HEK293 (cell line): ENCODE data around the gene ADAMTS8.

ENCODE experiments used
- CTCF ChIA-PET: fragments of 350-600 bp; formaldehyde crosslinking; extraction: SDS; loops from one replicate; lab custom pipeline; 2021; ENCODE audit warnings: antibody characterized with exemption; lab: Yijun Ruan, JAX
- POLR2A ChIA-PET: fragments of 300-600 bp; formaldehyde crosslinking; extraction: SDS; loops from one replicate; lab custom pipeline; 2020; ENCODE audit warnings: antibody characterized with exemption, inconsistent platforms; lab: Yijun Ruan, JAX
- H3K27ac ChIP-seq: fragments of 200-500 bp; sonication (Bioruptor generic); 2 replicates; pipeline ENCODE4 v1.5.1; 2014; ENCODE audit warnings: low read depth, low read length, control low read depth, inconsistent platforms; ENCODE audit errors: extremely low read depth
- H3K36me3 ChIP-seq, 2 experiments: fragments of 200-500 bp in 1 of 2; sonication (Bioruptor generic) in 1 of 2; 1 replicate in 1 of 2; 2 replicates in 1 of 2; pipeline ENCODE4 v1.5.1; 2014 to 2017; ENCODE audit warnings: inconsistent platforms in 2 of 2, low read length in 2 of 2; ENCODE audit not compliant: control insufficient read depth in 2 of 2, insufficient read depth in 1 of 2
- H3K4me1 ChIP-seq: fragments of 200-500 bp; sonication (Bioruptor generic); 2 replicates; pipeline ENCODE4 v1.5.1; 2014; ENCODE audit warnings: mild to moderate bottlenecking, low read length, inconsistent platforms; ENCODE audit not compliant: control insufficient read depth, insufficient read depth
- H3K4me3 ChIP-seq: 2 replicates; pipeline ENCODE4 v1.5.1; 2011; ENCODE audit warnings: low read depth, mild to moderate bottlenecking, control low read depth, low read length, moderate library complexity
- H3K9me3 ChIP-seq: fragments of 200-500 bp; sonication (Bioruptor generic); 2 replicates; pipeline ENCODE4 v1.5.1; 2014; ENCODE audit warnings: low read depth, low read length, inconsistent platforms; ENCODE audit not compliant: control insufficient read depth, insufficient read depth
- FEZF1 ChIP-seq: fragments of 450-650 bp; formaldehyde crosslinking; IDR thresholded peaks from 2 replicates; pipeline ENCODE4 v1.5.1; 2016; ENCODE audit warnings: missing biosample characterization, missing genetic modification characterization
- PRDM1 ChIP-seq: fragments of 450-650 bp; formaldehyde crosslinking; IDR thresholded peaks from 2 replicates; pipeline ENCODE4; 2016; ENCODE audit warnings: missing biosample characterization, missing genetic modification characterization
- ZEB2 ChIP-seq: fragments of 450-650 bp; formaldehyde crosslinking; IDR thresholded peaks from 2 replicates; pipeline ENCODE4 v1.5.1; 2016; ENCODE audit warnings: missing biosample characterization, missing genetic modification characterization
- ZNF10 ChIP-seq: fragments of 450-650 bp; formaldehyde crosslinking; IDR thresholded peaks from 2 replicates; pipeline ENCODE4 v1.5.1; 2017; ENCODE audit warnings: missing biosample characterization, missing genetic modification characterization
- ZNF112 ChIP-seq: fragments of 450-650 bp; formaldehyde crosslinking; IDR thresholded peaks from 2 replicates; pipeline ENCODE4 v1.5.0; 2017; ENCODE audit warnings: missing biosample characterization, missing genetic modification characterization
- ZNF155 ChIP-seq: fragments of 450-650 bp; formaldehyde crosslinking; IDR thresholded peaks from 2 replicates; pipeline ENCODE4 v1.5.1; 2016; ENCODE audit warnings: missing biosample characterization, missing genetic modification characterization
- ZNF24 ChIP-seq: fragments of 450-650 bp; formaldehyde crosslinking; IDR thresholded peaks from 2 replicates; pipeline ENCODE4 v1.5.1; 2016; ENCODE audit warnings: missing biosample characterization, missing genetic modification characterization
- ZNF37A ChIP-seq: fragments of 450-650 bp; IDR thresholded peaks from 2 replicates; pipeline ENCODE4 v1.5.1; 2018; ENCODE audit warnings: missing biosample characterization, missing genetic modification characterization
- ZNF600 ChIP-seq: fragments of 450-650 bp; formaldehyde crosslinking; IDR thresholded peaks from 2 replicates; pipeline ENCODE4 v1.5.1; 2016; ENCODE audit warnings: missing biosample characterization, missing genetic modification characterization
- ZNF623 ChIP-seq: fragments of 450-650 bp; formaldehyde crosslinking; IDR thresholded peaks from 2 replicates; pipeline ENCODE4 v1.5.1; 2016; ENCODE audit warnings: missing biosample characterization, missing genetic modification characterization
- ZNF664 ChIP-seq: fragments of 450-650 bp; formaldehyde crosslinking; IDR thresholded peaks from 2 replicates; pipeline ENCODE4 v1.5.1; 2016; ENCODE audit warnings: missing biosample characterization, missing genetic modification characterization
- ZNF777 ChIP-seq: fragments of 450-650 bp; formaldehyde crosslinking; IDR thresholded peaks from 2 replicates; pipeline ENCODE4 v1.5.1; 2017; ENCODE audit warnings: missing biosample characterization, missing genetic modification characterization, borderline replicate concordance
- ZNF837 ChIP-seq: fragments of 450-650 bp; formaldehyde crosslinking; IDR thresholded peaks from 2 replicates; pipeline ENCODE4 v1.5.1; 2016; ENCODE audit warnings: missing biosample characterization, missing genetic modification characterization
- TF ChIP-seq, protein P1 (sequence below): fragments of 450-650 bp; formaldehyde crosslinking; IDR thresholded peaks from 2 replicates; pipeline ENCODE4 v1.5.0; 2017; ENCODE audit warnings: missing biosample characterization, missing genetic modification characterization, borderline replicate concordance
- TF ChIP-seq, protein P2 (sequence below): fragments of 450-650 bp; formaldehyde crosslinking; IDR thresholded peaks from 2 replicates; pipeline ENCODE4 v1.5.1; 2016; ENCODE audit warnings: missing biosample characterization, missing genetic modification characterization
- TF ChIP-seq, protein P3 (sequence below): fragments of 450-650 bp; formaldehyde crosslinking; IDR thresholded peaks from 2 replicates; pipeline ENCODE4; 2016; ENCODE audit warnings: missing biosample characterization, missing genetic modification characterization
- TF ChIP-seq, protein P4 (sequence below): fragments of 450-650 bp; formaldehyde crosslinking; IDR thresholded peaks from 2 replicates; pipeline ENCODE4 v1.5.1; 2017; ENCODE audit warnings: missing biosample characterization, missing genetic modification characterization
- TF ChIP-seq, protein P5 (sequence below): fragments of 450-650 bp; formaldehyde crosslinking; IDR thresholded peaks from 2 replicates; pipeline ENCODE4 v1.5.1; 2016; ENCODE audit warnings: missing biosample characterization, missing genetic modification characterization
- TF ChIP-seq, protein P6 (sequence below): fragments of 450-650 bp; formaldehyde crosslinking; conservative IDR thresholded peaks from 2 replicates; pipeline ENCODE4 v1.5.1; 2016; ENCODE audit warnings: low read depth, missing biosample characterization, missing genetic modification characterization

The ADAMTS8 gene

DNA sequence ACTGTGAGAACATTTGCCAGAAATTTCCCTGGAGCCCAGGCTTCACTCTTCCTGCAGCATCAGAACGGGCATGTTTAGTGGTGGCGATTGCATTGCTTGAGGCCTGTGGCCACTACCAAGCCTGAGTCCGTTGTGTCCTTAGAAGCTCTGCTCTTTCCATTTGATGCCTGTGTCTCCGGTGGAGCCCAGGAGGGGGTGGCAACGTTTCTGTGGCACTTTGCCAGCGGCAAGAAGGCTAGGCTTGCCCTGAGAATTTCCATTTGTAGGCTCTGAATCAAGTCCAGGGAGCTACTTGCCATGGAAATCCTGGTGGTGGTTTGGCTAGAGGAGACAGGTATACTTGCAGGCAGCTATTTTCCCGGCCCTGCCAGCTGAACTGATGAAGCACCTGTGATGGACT is 47.1 kb downstream of the ADAMTS8 start:
- H3K4me3 ChIP-seq, result no peak overlapping the region
- 0 out of 2 replicates have a peak, but pooled peaks cover 3% of the 10 kb centered on the region for H3K4me1 ChIP-seq
- no peaks in the 10 kb centered on the region for H3K9me3 ChIP-seq
- CTCF ChIA-PET, result interaction anchor here (0.6 to 1.5 kb wide), 6 partner anchors 9 to 1662 kb away, joined by 3 to 7 read pairs (median 3); no protein-coding TSS in a partner anchor
- no peaks in the 10 kb centered on the region for H3K36me3 ChIP-seq
- H3K27ac ChIP-seq, result no peak overlapping the region
- TF ChIP-seq, protein P1, sequence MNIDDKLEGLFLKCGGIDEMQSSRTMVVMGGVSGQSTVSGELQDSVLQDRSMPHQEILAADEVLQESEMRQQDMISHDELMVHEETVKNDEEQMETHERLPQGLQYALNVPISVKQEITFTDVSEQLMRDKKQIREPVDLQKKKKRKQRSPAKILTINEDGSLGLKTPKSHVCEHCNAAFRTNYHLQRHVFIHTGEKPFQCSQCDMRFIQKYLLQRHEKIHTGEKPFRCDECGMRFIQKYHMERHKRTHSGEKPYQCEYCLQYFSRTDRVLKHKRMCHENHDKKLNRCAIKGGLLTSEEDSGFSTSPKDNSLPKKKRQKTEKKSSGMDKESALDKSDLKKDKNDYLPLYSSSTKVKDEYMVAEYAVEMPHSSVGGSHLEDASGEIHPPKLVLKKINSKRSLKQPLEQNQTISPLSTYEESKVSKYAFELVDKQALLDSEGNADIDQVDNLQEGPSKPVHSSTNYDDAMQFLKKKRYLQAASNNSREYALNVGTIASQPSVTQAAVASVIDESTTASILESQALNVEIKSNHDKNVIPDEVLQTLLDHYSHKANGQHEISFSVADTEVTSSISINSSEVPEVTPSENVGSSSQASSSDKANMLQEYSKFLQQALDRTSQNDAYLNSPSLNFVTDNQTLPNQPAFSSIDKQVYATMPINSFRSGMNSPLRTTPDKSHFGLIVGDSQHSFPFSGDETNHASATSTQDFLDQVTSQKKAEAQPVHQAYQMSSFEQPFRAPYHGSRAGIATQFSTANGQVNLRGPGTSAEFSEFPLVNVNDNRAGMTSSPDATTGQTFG (tag by site-specific recombination), result no peak
- TF ChIP-seq, protein P2, sequence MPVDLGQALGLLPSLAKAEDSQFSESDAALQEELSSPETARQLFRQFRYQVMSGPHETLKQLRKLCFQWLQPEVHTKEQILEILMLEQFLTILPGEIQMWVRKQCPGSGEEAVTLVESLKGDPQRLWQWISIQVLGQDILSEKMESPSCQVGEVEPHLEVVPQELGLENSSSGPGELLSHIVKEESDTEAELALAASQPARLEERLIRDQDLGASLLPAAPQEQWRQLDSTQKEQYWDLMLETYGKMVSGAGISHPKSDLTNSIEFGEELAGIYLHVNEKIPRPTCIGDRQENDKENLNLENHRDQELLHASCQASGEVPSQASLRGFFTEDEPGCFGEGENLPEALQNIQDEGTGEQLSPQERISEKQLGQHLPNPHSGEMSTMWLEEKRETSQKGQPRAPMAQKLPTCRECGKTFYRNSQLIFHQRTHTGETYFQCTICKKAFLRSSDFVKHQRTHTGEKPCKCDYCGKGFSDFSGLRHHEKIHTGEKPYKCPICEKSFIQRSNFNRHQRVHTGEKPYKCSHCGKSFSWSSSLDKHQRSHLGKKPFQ (tag by site-specific recombination), result no peak
- TF ChIP-seq FEZF1 (tag by site-specific recombination), result no peak
- TF ChIP-seq, protein P3, sequence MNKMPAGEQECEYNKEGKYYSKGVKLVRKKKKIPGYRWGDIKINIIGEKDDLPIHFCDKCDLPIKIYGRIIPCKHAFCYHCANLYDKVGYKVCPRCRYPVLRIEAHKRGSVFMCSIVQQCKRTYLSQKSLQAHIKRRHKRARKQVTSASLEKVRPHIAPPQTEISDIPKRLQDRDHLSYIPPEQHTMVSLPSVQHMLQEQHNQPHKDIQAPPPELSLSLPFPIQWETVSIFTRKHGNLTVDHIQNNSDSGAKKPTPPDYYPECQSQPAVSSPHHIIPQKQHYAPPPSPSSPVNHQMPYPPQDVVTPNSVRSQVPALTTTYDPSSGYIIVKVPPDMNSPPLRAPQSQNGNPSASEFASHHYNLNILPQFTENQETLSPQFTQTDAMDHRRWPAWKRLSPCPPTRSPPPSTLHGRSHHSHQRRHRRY (tag by site-specific recombination), result no peak
- TF ChIP-seq ZNF623, result no peak
- no peak for TF ChIP-seq PRDM1 (tag by site-specific recombination)
- TF ChIP-seq ZNF155 (tag by site-specific recombination), result no peak
- no peak for TF ChIP-seq ZNF24 (tag by site-specific recombination)
- TF ChIP-seq ZNF112, result no peak
- TF ChIP-seq ZNF777 (tag by site-specific recombination), result no peak
- TF ChIP-seq ZNF837 (tag by site-specific recombination), result no peak
- POLR2A ChIA-PET, result no interaction called here

DNA sequence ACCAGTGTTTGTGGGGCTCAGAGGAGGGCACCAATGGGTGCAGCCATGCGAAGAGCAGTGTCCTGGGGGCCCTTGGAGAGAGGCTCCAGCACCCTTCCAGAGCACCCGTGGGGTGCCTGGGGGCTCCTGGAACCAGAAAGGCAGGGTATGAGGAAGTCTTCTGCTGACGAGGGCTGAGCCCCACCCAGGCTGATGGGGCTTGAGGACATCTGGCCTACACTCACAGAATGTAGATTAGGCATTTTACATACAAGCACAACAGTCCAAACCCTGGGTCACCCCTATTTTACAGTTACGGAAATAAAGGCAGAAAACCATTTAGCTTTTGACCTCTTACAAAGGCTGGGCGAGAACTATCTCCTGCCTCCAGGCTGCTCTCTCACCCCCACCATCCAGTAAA is 47.6 kb downstream of the ADAMTS8 start:
- Histone ChIP-seq H3K36me3 (no peaks in the 10 kb centered on the region), H3K4me1 (0 out of 2 replicates have a peak, but pooled peaks cover 3% of the 10 kb centered on the region), H3K27ac (no peak overlapping the region), H3K4me3 (no peak overlapping the region), H3K9me3 (no peaks in the 10 kb centered on the region)
- CTCF ChIA-PET, result interaction anchor here (0.6 to 1.5 kb wide), 4 partner anchors 9 to 1661 kb away, joined by 3 to 7 read pairs (median 3); no protein-coding TSS in a partner anchor
- POLR2A ChIA-PET, result no interaction called here
- TF ChIP-seq ZNF600 (tag by site-specific recombination) (no peak), ZNF10 (tag by site-specific recombination) (no peak), ZNF37A (tag by site-specific recombination) (no peak), ZNF664 (tag by site-specific recombination) (no peak), ZNF112 (no peak), ZEB2 (tag by site-specific recombination) (no peak)
- TF ChIP-seq, protein P4, sequence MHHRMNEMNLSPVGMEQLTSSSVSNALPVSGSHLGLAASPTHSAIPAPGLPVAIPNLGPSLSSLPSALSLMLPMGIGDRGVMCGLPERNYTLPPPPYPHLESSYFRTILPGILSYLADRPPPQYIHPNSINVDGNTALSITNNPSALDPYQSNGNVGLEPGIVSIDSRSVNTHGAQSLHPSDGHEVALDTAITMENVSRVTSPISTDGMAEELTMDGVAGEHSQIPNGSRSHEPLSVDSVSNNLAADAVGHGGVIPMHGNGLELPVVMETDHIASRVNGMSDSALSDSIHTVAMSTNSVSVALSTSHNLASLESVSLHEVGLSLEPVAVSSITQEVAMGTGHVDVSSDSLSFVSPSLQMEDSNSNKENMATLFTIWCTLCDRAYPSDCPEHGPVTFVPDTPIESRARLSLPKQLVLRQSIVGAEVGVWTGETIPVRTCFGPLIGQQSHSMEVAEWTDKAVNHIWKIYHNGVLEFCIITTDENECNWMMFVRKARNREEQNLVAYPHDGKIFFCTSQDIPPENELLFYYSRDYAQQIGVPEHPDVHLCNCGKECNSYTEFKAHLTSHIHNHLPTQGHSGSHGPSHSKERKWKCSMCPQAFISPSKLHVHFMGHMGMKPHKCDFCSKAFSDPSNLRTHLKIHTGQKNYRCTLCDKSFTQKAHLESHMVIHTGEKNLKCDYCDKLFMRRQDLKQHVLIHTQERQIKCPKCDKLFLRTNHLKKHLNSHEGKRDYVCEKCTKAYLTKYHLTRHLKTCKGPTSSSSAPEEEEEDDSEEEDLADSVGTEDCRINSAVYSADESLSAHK (tag by site-specific recombination), result no peak
- TF ChIP-seq, protein P5, sequence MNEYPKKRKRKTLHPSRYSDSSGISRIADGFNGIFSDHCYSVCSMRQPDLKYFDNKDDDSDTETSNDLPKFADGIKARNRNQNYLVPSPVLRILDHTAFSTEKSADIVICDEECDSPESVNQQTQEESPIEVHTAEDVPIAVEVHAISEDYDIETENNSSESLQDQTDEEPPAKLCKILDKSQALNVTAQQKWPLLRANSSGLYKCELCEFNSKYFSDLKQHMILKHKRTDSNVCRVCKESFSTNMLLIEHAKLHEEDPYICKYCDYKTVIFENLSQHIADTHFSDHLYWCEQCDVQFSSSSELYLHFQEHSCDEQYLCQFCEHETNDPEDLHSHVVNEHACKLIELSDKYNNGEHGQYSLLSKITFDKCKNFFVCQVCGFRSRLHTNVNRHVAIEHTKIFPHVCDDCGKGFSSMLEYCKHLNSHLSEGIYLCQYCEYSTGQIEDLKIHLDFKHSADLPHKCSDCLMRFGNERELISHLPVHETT, result no peak
- TF ChIP-seq, protein P6, sequence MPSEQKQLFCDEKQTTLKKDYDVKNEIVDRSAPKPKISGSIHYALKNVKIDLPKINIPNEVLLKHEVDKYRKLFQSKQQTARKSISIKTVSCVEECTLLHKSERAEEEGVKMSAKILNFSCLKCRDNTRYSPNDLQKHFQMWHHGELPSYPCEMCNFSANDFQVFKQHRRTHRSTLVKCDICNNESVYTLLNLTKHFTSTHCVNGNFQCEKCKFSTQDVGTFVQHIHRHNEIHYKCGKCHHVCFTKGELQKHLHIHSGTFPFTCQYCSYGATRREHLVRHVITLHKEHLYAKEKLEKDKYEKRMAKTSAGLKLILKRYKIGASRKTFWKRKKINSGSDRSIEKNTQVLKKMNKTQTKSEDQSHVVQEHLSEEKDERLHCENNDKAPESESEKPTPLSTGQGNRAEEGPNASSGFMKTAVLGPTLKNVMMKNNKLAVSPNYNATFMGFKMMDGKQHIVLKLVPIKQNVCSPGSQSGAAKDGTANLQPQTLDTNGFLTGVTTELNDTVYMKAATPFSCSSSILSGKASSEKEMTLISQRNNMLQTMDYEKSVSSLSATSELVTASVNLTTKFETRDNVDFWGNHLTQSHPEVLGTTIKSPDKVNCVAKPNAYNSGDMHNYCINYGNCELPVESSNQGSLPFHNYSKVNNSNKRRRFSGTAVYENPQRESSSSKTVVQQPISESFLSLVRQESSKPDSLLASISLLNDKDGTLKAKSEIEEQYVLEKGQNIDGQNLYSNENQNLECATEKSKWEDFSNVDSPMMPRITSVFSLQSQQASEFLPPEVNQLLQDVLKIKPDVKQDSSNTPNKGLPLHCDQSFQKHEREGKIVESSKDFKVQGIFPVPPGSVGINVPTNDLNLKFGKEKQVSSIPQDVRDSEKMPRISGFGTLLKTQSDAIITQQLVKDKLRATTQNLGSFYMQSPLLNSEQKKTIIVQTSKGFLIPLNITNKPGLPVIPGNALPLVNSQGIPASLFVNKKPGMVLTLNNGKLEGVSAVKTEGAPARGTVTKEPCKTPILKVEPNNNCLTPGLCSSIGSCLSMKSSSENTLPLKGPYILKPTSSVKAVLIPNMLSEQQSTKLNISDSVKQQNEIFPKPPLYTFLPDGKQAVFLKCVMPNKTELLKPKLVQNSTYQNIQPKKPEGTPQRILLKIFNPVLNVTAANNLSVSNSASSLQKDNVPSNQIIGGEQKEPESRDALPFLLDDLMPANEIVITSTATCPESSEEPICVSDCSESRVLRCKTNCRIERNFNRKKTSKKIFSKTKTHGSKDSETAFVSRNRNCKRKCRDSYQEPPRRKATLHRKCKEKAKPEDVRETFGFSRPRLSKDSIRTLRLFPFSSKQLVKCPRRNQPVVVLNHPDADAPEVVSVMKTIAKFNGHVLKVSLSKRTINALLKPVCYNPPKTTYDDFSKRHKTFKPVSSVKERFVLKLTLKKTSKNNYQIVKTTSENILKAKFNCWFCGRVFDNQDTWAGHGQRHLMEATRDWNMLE (tag by site-specific recombination), result no peak
- TF ChIP-seq, protein P2 (tag by site-specific recombination), result no peak
